ENCODE measurements around the gene GNG7.
"Not testable (repeated sequence)": the region's sequence is repeated elsewhere in the genome, so short reads cannot be mapped to it uniquely, and the experiment has no call there.

Gene GNG7

DNA sequence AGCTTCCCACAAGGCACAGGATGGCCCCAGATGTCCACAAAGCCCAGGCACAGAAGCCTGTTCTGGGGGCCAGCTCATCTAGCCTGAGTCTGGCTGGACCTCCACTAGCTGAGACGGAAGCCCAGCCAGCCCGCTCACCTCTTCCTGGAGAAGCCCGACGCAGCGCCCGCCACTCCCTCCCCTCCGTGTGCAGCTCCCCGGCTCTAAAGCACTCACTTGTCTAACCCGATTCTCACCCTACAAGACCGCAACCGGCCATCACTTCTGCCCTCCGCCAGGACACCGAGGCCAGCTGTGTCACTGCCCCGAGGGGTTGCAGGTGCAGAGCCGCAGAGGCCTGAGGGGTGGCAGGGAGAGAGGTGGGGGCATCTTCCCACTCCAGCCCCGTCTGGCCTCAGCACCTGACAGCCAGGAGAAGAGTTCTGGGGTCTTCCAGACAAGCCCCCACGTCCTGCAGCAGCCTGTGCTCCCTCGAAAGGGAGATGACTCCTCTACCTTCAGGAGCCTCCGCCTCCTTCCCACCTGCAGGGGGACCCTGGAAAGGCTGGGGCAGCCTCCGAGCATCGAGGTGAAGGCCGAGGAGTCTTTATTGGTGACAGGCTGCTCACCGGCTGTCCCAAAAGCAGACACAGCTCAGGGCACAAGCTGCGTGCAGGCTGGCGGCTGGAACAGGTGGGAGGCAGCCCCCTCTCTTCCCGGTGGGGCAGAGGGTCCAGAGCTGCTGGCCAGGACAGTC is 24.6 kb upstream of the GNG7 start:
- DNase-seq (ENCODE audit: low read depth in 2 of 2) = no peak

DNA sequence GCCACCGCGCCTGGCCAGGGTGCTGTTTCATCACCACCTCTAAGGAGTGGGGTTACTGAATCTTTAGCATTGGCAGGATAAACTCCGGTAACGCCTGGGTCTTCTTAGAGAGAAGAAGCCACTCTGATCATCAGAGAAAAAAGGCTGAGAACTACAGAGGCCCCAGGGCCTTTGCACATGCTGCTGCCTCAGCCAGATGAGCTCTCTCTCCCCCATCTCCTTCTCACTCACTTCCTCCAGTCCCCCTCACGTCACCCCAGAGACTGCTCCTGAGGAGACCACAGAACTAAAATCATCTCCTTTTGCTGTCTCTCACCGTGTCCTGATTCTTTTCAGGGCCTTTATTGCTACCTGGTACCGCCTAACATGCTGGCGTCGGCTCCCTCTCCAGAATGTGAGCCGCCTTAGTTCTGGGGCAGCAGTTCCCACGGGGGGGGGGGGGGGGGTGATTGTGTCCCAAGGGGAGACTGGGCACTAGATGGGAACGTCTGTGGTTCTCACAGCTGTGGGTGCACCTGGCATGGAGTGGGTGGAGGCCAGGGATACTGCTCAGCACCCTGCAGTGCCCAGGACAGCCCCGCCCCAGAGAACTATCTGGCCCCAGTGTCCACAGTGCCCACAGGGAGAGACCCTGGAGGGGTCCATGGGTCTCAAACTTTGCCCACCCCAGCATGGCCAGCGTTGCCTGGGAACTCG is 23.8 kb upstream of the GNG7 start:
- no peak for DNase-seq (ENCODE audit: low read depth in 2 of 2)

DNA sequence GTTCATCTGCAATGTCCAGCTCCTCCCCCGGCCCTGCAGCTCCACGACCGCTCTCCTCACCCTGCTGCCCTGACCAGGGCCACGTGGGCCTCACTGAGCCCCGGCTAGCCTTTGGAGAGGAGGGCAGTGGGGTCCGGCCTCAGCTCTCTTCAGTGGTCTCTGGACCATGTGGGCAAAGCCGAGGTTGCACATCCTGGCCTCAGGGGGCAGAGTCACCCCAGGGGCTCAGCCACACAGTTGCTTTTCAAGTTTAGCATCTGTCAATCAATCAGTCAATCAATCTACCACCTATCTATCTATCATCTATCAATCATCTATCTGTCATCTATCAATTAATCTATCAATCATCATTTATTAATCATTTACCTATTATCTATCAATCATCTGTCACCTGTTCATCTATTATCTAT is 21.7 kb upstream of the GNG7 start:
- no peak for DNase-seq (ENCODE audit: low read depth in 2 of 2)

DNA sequence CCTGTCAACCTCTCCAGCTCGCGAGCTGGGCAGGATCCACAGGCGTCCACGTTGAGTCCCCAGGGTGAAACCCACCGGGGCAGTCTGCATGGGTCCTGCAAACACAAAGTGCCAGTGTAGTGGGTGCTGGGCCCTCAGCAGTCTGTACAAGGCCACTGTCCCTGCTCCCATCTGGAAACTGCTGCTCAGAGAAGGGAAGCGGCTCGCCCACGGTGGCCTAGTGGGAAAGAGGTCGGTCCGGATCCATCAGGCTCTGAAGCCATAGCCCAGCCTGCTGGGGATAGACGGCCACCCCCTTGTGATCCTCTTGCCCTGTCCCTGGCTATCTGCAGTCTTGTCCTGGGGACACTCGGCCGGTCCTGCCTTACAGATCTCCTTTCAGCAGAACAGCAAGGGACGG is 21.3 kb upstream of the GNG7 start:
- no peak for DNase-seq (ENCODE audit: low read depth in 2 of 2)

DNA sequence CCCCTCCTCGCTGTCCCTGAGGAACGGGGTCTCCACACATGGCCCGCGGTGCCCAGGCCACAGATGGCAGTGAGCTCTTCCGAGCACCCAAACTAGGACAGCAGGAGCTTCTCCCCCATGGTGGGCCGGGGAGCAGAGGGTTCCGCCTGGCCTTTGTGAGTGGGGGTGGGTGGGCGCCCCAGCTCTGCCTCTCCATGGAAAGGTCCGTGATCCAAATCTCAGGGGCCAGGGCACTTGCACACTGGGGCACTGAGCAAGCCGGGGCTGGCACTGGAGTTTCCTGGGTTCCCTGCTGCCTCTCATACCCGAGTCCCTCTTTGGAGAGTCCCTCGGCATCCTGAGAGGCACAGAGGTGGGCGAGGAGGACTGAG is 20.8 kb upstream of the GNG7 start:
- no peak for DNase-seq (ENCODE audit: low read depth in 2 of 2)

DNA sequence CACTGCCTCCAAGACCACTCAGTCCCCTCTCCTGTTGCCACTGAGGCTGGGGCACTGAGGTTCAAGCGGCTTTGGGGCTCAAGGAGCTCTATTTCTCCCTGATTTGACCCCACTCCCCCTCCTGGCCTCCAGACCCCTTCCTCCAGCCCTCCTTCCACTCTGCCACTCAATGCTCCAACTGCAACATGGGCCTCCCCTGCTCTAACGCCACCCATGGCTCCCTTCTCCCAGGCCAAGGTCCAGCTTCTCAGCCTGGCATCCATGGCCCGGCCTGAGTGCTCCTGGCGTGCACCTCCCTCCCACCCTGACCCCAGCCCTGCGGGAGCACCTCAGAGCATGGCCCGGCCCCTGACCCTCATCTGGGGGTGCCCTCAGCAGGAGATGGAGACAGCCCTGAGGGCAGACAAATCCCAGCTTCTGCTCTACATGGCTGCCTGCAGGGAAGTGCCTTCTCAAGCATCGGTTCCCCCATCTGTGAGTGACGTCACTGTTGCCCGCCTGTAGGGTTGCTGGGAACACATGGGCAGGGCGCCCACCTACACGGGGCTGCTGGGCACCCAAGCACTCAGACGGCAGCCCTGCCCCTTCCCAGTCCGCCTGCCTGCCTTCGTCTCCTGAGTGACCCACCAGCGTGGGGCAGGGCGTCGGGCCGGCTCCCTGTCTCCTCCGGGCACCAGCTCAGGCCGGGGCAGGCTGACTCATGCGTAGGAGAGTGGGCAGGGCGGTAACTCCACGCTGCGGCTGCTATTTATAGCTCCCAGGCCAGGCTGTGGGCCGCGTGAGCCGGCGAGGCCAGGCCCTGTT is 20.2 kb upstream of the GNG7 start:
- DNase-seq (ENCODE audit: low read depth in 2 of 2) = no peak

DNA sequence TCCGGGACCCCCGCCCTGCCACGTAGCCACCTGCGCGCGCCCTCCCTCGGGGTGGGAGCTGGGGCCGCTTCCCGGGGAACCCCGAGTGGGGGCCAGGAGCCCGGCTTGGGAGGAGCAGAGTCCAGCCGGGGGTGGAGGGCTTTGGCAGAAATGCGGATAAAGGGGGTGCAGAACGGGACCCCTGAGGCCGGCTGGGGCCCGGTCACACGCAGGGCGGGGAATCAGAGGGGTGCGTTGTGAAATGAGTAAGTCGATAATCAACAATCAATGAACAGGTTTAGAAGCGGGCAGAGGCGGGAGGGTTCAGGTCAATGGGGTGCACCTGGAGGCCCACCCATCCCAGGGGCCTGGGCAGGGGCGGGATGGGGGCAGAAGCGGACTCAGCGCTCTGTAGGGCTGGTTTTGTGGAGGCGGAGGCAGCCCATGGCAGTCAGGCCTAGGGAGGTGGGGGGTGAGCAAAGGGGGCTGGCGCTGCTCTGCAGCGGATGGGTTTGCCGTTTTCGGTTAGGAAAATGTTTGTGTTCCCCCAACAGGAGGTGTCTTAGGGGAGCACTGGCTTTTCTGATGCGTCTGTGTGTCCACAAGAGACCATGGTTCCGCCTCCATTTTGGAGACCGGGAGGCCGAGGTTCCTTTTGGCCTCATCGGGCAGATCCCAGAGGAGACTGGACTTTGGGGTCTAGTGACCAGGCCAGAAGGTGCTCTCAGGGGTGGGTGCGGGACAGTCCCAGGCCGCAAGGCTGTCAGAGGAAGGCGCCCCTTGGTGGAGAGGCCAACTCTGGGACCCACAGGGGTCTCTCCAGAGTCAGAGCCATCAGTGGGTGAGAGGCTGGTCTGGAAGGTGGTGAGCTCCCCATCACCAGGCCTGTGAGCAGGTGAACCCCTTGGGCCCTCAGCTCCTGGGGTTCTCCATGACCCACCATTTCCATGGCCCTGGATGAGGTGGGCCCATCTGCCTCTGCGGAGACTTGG is 19.4 kb upstream of the GNG7 start:
- DNase-seq (ENCODE audit: low read depth in 2 of 2) = no peak

DNA sequence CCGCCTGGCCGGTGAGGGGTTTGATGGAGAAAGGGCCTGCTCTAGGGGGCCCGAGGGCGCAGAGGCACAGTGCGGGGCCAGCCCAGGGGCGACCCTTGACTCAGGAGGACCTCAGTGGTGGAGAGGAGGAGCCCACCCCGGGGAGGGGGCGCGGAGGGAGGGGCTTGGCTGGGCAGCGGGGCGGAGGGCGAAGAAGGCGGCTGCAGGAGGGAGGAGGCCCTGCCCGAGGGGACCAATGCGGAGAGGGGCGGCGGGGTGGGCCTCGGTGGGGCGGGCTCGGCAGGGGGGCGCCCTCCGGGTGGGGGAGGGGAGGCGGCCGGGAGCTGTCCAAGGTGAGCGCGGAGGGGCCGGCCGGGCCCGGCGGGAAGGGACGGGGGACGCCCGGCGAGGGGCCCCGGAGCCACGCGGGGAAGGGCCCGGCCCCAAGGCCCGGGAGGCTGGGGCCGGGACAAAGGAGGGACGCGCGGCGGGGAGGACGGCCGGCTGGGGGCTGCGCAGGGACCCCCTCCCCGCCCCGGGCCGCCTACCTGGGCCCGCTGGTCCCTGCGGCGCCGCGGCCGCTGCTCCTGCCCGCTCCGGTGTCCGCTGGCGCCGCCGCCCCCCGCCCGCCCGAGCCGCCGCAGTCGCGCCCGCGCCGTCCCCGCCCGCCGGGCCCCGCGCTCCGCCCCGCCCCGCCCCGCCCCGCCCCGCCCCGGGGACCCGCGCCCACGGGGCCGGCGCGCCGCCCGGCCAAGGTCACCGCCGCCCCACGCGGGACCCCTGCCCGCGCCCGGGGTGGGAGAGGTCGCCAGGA is 18.5 kb upstream of the GNG7 start, which contains the start of gene DIRAS1:
DIRAS1 (minus strand) TSS at position 596 of the 793 bp plus-strand sequence. CDS start 3,566 bp downstream, outside the sequence.
- no peak for DNase-seq (ENCODE audit: low read depth in 2 of 2)

DNA sequence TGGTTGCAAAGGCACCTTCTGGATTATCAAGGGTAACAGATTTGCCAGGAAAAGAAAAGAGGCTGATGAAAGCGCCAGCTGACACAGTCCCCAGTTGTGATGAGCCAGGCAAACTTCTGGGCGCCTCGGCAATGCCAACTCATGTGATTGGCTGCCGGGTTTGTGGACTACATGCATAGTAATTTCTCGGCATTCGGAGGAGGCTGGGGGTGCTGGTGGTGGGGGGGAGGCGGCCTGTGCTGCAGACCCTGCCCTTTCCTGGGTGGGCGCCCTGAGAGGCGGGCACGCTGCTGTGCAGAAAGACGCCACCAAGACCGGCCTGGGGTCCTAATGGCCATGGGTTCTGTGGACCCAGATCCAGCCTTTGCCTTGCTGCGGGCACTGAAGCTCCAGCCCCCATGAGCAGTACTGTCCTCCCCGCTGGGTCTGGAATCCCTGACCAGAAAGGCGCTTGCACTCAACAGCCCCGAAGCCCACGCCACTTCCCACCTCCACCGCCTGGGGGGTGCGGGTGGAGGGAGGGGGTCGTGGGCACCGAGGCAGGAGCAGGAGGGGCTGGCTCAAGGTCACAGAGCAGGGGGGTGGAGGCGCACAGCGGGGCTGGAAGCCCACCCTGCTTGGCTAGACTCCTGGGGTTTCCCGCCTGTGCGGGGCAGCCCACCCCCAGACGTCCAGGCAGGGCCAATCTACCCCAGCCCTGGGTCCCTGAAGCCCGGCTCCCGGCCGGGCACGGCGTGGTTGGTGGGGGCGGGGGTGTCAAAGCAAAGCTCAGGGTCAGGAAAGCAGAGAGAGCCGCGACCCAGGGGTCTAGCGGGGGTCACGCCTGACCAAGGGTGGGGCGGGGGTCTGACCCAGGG is 17.7 kb upstream of the GNG7 start:
- DNase-seq (ENCODE audit: low read depth in 2 of 2) = no peak

DNA sequence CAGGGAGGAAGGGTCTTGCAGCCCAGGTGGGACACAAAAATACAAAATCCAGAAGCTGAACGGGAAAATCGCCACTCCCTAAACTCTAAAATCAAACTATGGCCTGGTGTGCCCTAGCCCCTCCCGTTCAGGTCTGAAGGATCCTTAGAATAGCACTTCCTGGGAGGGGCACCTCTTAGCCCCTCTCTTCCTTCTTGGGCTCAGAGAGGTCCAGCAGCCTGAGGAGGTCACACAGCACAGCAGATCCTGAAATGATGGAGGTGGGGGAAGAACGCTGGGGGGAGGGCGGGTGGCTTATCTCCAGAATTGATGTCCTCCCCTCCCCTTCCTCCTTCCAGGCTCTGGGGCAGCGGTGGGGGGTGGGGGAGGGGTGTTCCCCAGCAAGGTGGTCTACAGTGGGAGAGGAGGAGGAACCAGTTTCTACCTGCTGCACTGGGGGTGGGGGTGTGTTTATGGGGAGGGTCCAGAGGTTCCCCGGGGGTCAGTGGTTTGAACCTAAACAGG is 16.8 kb upstream of the GNG7 start:
- DNase-seq (ENCODE audit: low read depth in 2 of 2) = no peak

DNA sequence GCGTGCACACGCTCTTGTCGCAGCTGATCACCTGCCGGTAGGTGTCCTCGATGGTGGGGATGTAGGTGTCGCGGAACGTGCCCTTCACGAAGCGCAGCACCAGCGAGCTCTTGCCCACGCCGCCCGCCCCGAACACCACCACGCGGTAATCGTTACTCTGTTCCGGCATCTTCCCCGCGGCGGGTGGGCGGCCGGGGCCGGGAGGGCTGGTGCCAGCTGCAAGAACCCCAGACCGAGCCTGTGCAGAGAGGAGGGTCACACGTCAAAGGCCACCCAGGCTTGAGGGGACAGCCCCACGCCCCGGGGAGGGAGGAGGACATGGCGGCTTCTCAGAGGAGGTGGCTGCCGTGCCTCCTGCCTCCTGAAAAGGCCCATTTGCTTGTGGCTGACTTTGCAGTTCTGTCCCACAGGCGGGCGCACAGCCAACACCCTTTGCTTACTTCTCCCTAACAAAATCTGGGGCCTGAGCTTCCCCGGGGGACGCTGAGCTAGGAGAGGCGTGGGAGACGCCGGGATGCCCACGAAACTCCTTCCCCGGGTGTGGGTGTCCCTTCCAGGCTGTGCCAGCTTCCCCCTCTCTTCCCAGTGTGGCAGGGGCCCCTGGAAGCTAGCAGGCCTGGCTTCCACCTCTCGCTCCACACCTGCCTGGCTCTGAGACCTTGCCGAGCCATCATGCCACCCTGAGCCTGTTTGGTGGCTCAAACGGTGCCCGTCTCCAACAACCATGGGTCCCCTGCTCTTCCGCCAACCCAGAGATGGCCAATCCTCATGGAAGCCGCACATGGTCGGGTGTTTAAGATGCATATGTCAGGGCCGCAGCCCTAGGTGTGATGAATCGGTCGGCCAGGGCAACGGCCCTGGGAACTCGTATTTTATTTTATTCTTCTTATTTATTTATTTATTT is 15.4 kb upstream of the GNG7 start:
- no peak for DNase-seq (ENCODE audit: low read depth in 2 of 2)

DNA sequence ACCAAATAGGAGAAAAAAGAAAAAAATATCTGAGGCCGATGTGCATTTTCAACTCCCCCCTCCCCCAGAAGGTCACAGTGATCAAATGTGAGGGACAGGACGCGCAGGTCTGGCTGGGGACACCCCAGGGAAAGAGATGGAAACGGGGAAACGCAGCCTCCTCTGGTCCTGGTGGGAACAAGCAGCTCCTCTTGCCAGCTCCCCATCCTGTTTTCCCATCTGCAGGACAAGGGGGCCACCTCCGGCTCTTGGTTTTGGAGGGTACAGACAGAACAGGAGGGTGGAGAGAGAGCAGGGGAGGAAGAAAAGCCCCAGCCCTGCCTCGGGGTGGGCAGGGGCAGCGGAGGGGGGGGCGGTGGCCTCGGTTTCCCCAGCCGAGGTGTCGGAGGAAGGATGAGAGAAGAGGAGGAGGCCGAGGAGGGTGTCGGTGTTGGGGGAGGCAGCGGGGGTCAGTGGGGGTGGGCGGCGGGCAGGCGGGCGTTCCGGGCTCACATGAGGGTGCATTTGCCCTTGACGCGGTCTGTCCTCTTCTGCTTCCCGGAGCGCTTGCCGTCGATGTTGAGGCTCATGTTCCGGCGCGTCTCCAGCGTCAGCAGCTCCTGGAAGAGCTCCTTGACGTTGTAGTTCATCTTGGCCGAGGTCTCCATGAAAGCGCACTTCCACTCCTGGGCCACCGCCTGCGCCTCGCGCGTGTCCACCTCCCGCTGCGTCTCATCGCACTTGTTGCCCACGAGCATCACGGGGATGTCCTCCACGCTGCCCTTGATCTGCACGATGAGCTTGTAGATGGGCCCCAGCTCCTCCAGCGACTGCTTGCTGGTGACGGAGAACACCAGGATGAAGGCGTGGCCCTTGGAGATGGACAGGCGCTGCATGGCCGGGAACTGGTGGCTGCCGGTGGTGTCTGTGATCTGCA is 14.5 kb upstream of the GNG7 start:
- no peak for DNase-seq (ENCODE audit: low read depth in 2 of 2)

DNA sequence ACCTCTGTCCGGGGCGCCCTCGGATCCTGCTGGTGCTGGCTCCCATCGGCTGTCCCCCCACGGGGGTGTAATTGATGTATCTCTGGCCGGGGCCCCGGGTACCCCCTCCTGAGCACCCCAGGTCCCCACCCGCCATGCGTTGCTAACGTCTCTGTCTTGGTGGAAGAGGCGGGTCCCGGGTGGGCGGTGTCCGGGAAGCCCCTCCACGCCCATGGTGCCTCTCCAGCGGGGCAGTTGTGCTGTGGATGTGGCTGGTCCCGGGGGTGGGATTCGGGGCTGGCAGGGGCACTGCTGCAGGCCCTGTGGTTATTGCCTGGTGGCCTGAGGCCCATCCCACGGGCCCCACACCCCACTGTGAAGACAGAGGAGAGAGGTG is 13.8 kb upstream of the GNG7 start:
- DNase-seq (ENCODE audit: low read depth in 2 of 2) = no peak

DNA sequence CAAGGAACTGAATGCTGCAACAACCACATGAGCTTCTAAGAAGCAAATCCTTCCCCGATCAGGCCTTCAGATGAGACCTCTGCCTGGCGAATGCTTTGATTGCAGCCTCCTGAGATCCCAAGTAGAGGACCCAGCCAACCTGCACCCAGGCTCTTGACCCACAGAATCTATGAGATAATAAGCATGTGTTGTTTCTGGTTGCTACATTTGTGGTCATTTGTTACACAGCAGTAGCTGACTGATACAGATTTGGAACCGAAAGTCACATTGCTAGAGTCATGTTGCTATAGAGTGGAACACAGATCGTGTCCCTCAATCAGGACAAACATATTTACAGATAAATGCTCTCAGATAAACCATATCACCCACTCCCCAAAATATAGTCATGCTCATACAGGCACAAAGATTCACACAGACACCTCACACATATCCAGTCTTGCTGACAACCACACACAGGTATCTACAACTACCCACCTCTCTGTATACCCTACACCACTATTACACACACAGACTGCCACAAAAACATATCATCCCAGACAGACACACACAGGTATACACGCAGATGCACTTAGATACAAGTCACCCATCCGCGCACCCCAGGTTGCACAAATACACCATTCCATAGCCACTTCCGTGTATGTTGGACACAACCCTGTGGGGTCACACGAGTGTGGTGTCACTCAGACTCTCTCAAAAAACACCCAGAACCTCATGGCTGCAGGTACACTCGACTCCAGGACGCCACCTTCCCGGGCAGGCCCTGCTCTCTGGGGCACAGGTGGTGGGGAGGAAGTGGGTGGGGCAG is 13.2 kb upstream of the GNG7 start:
- DNase-seq (ENCODE audit: low read depth in 2 of 2) = no peak

DNA sequence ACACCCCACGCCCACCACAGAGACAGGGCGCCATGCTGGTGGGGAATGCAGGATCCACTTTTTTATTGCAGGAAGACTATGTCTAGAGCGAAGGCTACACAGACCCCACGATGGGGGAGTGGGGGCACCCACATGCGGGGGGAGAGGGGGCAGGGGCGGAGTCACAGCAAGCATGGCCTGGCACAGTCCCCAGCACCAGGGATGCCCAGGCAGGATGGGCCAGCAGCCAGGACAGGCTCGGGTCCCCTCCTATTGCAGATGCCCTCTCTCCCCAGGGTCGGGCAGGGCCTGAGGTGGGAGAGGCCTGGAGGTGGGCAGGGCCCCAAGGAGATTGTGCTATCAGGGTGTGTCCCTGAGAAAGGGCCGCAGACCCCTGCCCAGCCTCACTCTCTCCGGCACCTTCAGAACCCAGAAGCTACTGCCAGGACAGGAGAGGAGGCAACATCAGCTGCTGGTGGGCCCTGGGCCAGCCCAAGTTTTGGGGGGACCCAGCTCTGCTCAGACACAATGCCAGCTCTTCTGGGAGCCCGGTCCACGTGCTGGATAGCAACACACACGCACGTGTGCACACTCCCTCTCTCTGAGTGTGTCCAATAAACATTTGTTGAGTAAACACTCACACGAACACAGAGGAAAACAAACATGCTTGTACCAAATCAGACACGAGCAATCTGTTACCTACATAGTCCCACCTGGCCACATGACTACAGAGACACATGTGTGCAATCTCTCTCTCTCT is 12.2 kb upstream of the GNG7 start:
- no peak for DNase-seq (ENCODE audit: low read depth in 2 of 2)

DNA sequence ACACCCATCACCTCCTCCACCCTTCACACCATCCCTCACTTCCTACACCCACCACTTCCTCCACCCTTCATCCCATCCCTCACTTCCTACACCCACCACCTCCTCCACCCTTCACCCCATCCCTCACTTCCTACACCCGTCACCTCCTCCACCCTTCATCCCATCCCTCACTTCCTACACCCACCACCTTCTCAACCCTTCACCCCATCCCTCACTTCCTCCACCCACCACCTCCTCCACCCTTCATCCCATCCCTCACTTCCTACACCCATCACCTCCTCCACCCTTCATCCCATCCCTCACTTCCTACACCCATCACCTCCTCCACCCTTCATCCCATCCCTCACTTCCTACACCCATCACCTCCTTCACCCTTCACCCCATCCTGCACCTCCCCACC is 11.6 kb upstream of the GNG7 start:
- DNase-seq (ENCODE audit: low read depth in 2 of 2) = not testable (repeated sequence)

Measured in stimulated activated CD8-positive, alpha-beta memory T cell treated with anti-CD3 and anti-CD28 coated beads, Interleukin-15, amount 100 ng/mL, for 4 hours (primary cell).